C4-2B (cell line): ENCODE measurements around the gene XPR1.

Experiments used
- CTCF ChIP-seq: fragments of 450-650 bp; conservative IDR thresholded peaks from 2 replicates; pipeline ENCODE4 v1.5.1; 2017; ENCODE audit warnings: mild to moderate bottlenecking
- ZFX ChIP-seq: fragments of 450-650 bp; IDR thresholded peaks from 2 replicates; pipeline ENCODE4 v1.6.1; 2017

- no peak for TF ChIP-seq CTCF
- no peak for TF ChIP-seq ZFX
Measured at GRCh38 chr1:180614730-180615129, 17.1 kb upstream of the XPR1 start.
